Heart left ventricle (tissue), 16 donors: Measurements from ENCODE around the gene ZFAND5. TPM values are rescaled to one million over a fixed set of nuclear protein-coding genes. Genes with fewer than 3 reads are reported as not detected.

ENCODE experiments used
- ATAC-seq, 4 donors: fragments of 200-7000 bp; cut with Tn5 transposase; one replicate each; pipeline ENCODE4 v1.9.1; 2020 to 2022; ENCODE audit warnings: moderate library complexity in 4 of 4, mild to moderate bottlenecking in 3 of 4, moderate number of reproducible peaks in 1 of 4
- DNase-seq, 5 donors: peaks; one replicate each; pipeline ENCODE4 v3.0.0-alpha.2; 2020
- H3K27ac ChIP-seq, 12 donors: fragments of 200-600 bp; sonication (generic) in 4 of 12; one replicate each; pipeline versions ENCODE4 v1.5.0 to v1.8.0; 2016 to 2022; ENCODE audit warnings: mild to moderate bottlenecking in 2 of 12
- H3K27me3 ChIP-seq, 9 donors: fragments of 200-600 bp; sonication (generic) in 2 of 9; one replicate each; pipeline versions ENCODE4 v1.5.1 to v1.8.0; 2016 to 2022; ENCODE audit warnings: mild to moderate bottlenecking in 3 of 9
- H3K36me3 ChIP-seq, 9 donors: fragments of 200-600 bp; sonication (generic) in 2 of 9; one replicate each; pipeline versions ENCODE4 v1.5.0 to v1.8.0; 2018 to 2022; ENCODE audit warnings: mild to moderate bottlenecking in 2 of 9
- H3K4me1 ChIP-seq, 12 donors: fragments of 200-600 bp; sonication (generic) in 4 of 12; one replicate each; pipeline versions ENCODE4 v1.5.0 to v1.8.0; 2016 to 2022; ENCODE audit warnings: mild to moderate bottlenecking in 3 of 12
- H3K4me3 ChIP-seq, 12 donors: fragments of 200-600 bp; sonication (generic) in 4 of 12; one replicate each; pipeline versions ENCODE4 v1.5.0 to v1.8.0; 2017 to 2022; ENCODE audit warnings: mild to moderate bottlenecking in 9 of 12, moderate library complexity in 4 of 12
- H3K9me3 ChIP-seq, 12 donors: fragments of 200-600 bp; sonication (generic) in 4 of 12; one replicate each; pipeline versions ENCODE4 v1.5.0 to v1.8.0; 2016 to 2022; ENCODE audit warnings: mild to moderate bottlenecking in 1 of 12
- POLR2A ChIP-seq, 2 donors: fragments of 450-650 bp; IDR thresholded peaks; one replicate each; pipeline ENCODE4 v1.6.1; 2017; ENCODE audit warnings: antibody characterized with exemption in 2 of 2, mild to moderate bottlenecking in 2 of 2, moderate library complexity in 2 of 2
- WGBS, 4 donors: extraction: QIAGEN DNeasy Blood & Tissue Kit in 2 of 4; methylation state at CpG; one replicate each; pipeline versions ENCODE4 v1.1.5 to v1.1.7; 2013 to 2018; 5-methylcytosine and 5-hydroxymethylcytosine counted together
- intact Hi-C, 10 donors: fragments of 100-400 bp; cut with DNase I; formaldehyde crosslinking; loops; one replicate each; pipeline versions ENCODE4 v1.11.1 to v1.14.2; 2022
- polyA plus RNA-seq, 2 donors: library from polyadenylated mRNA; stranded (reverse); fragments of 200-250 nt; gene quantifications; one replicate each; pipeline ENCODE4 v1.2.3, GENCODE V29; 2013
- total RNA-seq, 9 donors: library from RNA; depleted of rRNA in 2 of 9; stranded (reverse); fragments of >200 nt in 2 of 9; fragmentation: NEBNext Ultra II Directional in 3 of 9; extraction: Animal tissue kit (Norgen Biotek cat#: 25700) in 3 of 9; gene quantifications; one replicate each; pipeline versions ENCODE4 v1.1.0 to v1.2.4, GENCODE V29; 2016 to 2023
- TF ChIP-seq, protein P1 (sequence below), 12 donors: fragments of 200-600 bp; sonication (generic) in 4 of 12; IDR thresholded peaks; one replicate each; pipeline versions ENCODE4 v1.5.0 to v1.8.0; 2018 to 2022; ENCODE audit warnings: antibody characterized with exemption in 12 of 12, mild to moderate bottlenecking in 5 of 12
- donor health status: ischemic (EF 13 %, LVEDD 7.1; RV severe dilation, severe dysfunction).
- donor health status: healthy with polysubstance abuse.
- donor health status: DM: no; HTN: yes; CAD: no.
- donor health status: DM: no; HTN: no; CAD: no.
- donor health status: ischemic (EF 25% LVEDD 6.9; RV normal size, moderate dysfunction).
- donor health status: ischemic (EF 25% LVEDD 5.7; RV mildly dilated, moderate dysfunction).
- donor health status: healthy.
- donor health status: DM: yes; HTN: yes; CAD: no.
- donor health status: ischemic (EF 35%, LVEDD 5.7; RV mildly dilated, moderate dysfunction).
- donor health status: nonischemic (EF 11% LVEDD 7.7; RV severe dilation, severe dysfunction).
- donor health status: DM: yes; HTN: yes; CAD: no.
- donor health status: PGD.
- donor health status: ischemic (EF 29% LVEDD 5.4; RV normal size, mild dysfunction).
- donor health status: nonischemic (EF 23%, LVEDD 6.1; RV moderate dilation, normal function).

The ZFAND5 gene
- total and polyA plus RNA-seq, 11 donors = 99.1 to 275 (median 157) TPM

DNA sequence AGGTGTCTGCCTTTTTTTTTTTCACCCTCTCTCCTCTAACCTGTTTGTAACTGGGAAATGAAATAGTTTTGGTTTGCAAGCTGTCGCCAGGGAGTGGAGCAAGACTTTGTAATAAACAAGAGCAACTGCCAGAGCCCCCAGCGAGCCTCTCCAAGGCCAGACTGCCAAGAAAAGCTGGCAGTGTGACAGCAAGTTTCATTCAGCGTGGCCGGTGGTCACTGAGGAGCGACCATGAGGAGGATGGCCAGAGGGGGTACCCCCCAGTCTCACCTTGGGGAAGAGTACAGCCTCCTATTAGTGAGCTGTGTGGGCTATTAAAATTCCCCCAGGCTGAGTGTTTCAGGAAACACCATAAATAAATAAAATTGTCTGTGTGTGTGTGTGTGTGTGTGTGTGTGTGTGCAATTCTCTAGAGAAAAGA lies 49.9 kb downstream of the ZFAND5 start:
- Histone ChIP-seq H3K4me3 (peak overlapping the region in 7 of 12 donors; percentile 6 to 32 (median 22)), H3K27me3 (no peaks in the 10 kb centered on the region), H3K4me1 (peaks cover 0 to 36% (median 12%) of the 10 kb centered on the region in 12 donors), H3K9me3 (no peaks in the 10 kb centered on the region), H3K27ac (peak overlapping the region in 4 of 12 donors; percentile 12 to 75 (median 32)), H3K36me3 (no peaks in the 10 kb centered on the region)
- peak; percentile 38 to 72 (median 55) for DNase-seq
- TF ChIP-seq POLR2A (IDR thresholded peaks at IDR 0.05) = no peak
- TF ChIP-seq, protein P1, sequence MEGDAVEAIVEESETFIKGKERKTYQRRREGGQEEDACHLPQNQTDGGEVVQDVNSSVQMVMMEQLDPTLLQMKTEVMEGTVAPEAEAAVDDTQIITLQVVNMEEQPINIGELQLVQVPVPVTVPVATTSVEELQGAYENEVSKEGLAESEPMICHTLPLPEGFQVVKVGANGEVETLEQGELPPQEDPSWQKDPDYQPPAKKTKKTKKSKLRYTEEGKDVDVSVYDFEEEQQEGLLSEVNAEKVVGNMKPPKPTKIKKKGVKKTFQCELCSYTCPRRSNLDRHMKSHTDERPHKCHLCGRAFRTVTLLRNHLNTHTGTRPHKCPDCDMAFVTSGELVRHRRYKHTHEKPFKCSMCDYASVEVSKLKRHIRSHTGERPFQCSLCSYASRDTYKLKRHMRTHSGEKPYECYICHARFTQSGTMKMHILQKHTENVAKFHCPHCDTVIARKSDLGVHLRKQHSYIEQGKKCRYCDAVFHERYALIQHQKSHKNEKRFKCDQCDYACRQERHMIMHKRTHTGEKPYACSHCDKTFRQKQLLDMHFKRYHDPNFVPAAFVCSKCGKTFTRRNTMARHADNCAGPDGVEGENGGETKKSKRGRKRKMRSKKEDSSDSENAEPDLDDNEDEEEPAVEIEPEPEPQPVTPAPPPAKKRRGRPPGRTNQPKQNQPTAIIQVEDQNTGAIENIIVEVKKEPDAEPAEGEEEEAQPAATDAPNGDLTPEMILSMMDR (IDR thresholded peaks at IDR 0.05) = peak in 2 of 12 donors; percentile 4 to 8
- intact Hi-C loops = no loop called here
- ATAC-seq = peak; percentile 54 to 71 (median 66)
- WGBS, 4 donors = 3 to 9% (median 5%) methylated on average over 5 of the region's 5 CpGs

DNA sequence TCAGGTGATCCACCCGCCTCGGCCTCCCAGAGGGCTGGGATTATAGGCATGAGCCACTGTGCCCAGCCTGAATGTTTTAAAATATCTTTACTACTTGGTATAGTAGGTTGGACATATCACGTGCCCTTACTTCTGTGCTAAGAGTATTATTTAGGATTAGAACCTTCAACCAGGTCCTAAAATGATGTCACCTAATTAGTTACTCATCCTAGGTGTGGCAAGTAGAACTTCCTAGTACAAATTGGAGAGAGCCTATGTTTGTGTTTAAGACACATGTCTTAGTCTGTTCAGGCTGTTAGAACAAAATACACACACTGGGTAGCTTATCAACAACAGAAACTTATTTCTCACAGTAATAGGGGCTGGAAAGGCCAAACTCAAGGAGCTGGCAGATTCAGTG lies 51.5 kb downstream of the ZFAND5 start:
- ATAC-seq (no peak), DNase-seq (no peak)
- no peak overlapping the region for H3K4me3 ChIP-seq
- H3K27me3 ChIP-seq = no peaks in the 10 kb centered on the region
- H3K36me3 ChIP-seq = no peaks in the 10 kb centered on the region
- no peaks in the 10 kb centered on the region for H3K9me3 ChIP-seq
- H3K27ac ChIP-seq = peak overlapping the region in 1 of 12 donors; percentile 75
- peaks cover 0 to 36% (median 12%) of the 10 kb centered on the region in 12 donors for H3K4me1 ChIP-seq
- intact Hi-C loops = no loop called here
- 88 to 100% (median 97%) methylated on average over 3 of the region's 3 CpGs for WGBS, 4 donors
- no peak for TF ChIP-seq POLR2A (IDR thresholded peaks at IDR 0.05)
- TF ChIP-seq, protein P1 (IDR thresholded peaks at IDR 0.05) = no peak

DNA sequence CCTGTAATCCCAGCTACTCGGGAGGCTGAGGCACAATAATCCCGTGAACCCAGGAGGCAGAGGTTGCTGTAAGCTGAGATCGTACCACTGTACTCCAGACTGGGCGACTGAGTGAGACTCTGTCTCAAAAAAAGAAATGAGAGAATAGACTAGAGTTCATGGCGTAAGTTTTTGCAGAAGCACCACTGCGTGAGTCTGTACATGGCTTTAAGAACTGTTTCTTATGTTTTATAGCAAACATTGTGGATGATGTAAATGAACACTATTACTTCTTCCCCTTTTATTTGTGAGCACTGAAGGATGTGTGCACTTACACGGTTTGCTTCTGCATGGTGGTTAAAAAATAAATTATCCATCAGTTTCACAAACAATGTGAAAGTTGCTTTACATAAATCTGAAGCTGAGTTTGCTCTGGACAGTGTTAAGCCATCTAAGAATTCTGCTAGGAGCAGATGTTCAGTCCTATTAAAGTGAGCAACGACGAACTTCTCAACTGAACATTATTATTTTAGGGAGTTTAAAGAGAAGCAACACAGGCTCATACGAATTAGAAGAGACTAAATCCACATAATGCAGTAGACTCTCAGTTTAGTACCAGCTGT lies 52.5 kb downstream of the ZFAND5 start:
- 76 to 85% (median 83%) methylated on average over 10 of the region's 10 CpGs for WGBS, 4 donors

More for the DNA sequence above, 52.5 kb downstream of the ZFAND5 start:
- H3K36me3 ChIP-seq = no peaks in the 10 kb centered on the region
- H3K4me3 ChIP-seq = no peak overlapping the region
- intact Hi-C loops = no loop called here
- H3K4me1 ChIP-seq = peaks cover 0 to 40% (median 12%) of the 10 kb centered on the region in 12 donors
- no peak for TF ChIP-seq POLR2A (IDR thresholded peaks at IDR 0.05)
- TF ChIP-seq, protein P1 (IDR thresholded peaks at IDR 0.05) = no peak
- peak overlapping the region in 1 of 12 donors; percentile 75 for H3K27ac ChIP-seq
- H3K9me3 ChIP-seq = no peaks in the 10 kb centered on the region
- H3K27me3 ChIP-seq = no peaks in the 10 kb centered on the region
- DNase-seq (no peak), ATAC-seq (no peak)
